HG02678 (cell line): ENCODE data around the gene EPB41L2.

Source experiments
- ATAC-seq: cut with Tn5 transposase; IDR thresholded peaks from one replicate; pipeline ENCODE4 v1.9.1; 2021; ENCODE audit warnings: mild to moderate bottlenecking, moderate library complexity; ENCODE audit not compliant: unreplicated experiment

The EPB41L2 gene

DNA sequence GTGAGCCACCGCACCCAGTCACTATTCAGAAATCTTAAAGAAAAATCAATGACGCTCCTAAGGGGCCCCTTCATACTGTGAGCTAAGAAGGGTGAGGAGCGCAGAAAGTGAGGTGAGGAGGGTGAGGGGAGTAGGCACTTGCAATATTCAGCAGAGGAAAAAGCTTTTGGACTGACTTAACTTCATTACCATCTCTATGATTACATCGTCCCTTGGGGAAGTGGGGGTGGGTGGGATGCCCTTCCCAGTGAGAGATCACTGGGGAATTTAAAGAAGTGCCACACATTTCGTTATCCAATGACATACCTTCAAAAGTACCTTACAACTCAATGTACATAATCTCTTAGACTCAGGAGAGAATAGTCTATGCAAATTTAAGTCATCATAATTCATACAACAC is 189.3 kb downstream of the EPB41L2 start:
- no peak for ATAC-seq

- ATAC-seq = peak; percentile 70
Observed at GRCh38 chr6:130872250-130873095, 190.6 kb downstream of the EPB41L2 start.

- ATAC-seq = no peak
Observed at GRCh38 chr6:130870179-130870880, 192.7 kb downstream of the EPB41L2 start.

- no peak for ATAC-seq
Observed at GRCh38 chr6:130869681-130870080, 193.4 kb downstream of the EPB41L2 start.

GRCh38 chr6:130865793-130866192 is 197.3 kb downstream of the EPB41L2 start:
- no peak for ATAC-seq

DNA sequence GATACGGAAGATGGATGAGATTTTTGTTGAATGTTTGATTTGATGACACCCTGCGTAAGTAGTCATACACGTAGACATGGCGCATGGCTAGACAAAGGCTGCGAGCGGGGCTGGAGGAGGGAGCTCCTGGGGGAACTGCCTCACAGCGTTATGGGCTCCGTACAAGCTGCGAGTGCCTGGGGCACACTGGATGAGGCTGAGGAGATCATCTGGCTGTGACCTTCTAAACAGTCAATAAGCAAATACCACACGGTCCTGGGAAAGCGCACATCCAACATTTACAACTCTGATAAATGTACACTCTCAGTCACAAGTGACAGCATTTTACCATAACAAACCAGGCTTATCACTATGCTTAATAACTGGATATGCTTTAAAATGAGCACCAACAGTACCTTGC is 198.7 kb downstream of the EPB41L2 start:
- no peak for ATAC-seq

DNA sequence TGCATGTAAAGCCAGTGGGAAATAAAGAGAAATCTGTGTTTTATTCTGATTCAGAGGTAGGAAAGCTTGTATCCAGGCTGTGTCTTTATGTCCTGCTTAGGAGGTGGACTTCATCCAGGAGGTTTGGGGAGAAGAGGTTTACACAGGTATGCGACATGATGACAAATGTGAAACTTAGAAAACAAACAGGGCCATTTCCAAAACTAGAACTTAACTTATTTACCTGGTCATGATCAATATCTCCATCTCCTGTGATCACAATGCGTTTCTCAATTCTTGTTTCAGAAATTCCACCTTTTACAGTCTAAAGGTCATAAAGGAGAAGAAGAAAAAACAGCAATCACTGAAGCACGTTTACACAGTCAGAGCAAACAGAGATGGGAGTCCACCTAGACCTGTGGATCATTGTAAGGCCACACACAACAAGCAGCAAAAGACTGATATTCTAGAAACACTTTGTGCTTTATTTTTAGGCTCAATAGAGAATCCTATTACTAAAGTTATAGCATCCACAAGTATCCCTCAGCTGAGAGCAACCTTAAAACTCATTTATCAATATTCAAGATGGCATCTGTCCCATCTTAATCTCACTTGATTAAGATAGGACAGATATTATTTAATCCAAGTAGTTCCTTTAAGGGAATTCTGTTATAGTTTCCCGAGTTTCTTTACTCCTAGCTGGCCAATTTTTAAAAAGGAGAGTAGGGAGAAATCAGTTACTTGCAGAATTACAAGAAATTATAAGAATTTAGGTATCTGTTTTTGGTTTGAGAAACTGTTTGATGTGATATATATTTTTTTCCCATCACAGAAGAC is 199.4 kb downstream of the EPB41L2 start:
- ATAC-seq = no peak

GRCh38 chr6:130862370-130862769 is 200.7 kb downstream of the EPB41L2 start:
- no peak for ATAC-seq

DNA sequence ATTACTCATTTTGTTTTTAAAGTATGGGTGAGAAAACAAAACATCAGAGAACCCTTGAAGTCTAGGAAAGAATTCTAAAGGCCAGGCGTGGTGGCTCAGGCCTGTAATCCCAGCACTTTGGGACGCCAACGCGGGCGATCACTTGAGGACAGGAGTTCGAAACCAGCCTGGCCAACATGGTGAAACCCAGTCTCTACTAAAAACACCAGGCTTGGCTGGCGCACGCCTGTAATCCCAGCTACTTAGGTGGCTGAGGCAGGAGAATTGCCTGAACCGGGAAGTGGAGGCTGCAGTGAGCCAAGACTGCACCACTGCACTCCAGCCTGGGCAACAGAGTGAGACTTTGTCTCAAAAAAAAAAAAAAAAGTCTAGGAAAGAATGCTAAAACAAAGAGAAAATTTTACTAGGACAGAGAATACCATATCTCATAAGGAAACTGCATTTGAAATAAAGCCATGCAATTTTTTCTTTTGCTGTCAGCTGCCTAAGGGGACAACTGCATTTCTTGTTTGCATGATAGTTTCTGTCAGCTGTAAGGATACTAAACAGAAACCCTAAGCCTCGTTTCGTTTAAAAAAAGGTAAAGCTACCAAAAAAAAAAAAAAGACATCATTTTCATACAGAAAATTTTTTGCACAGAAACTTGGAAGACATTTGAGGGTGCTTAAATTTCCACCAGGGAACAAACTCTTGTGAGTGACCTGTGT is 203.7 kb downstream of the EPB41L2 start:
- peak; percentile 72 for ATAC-seq

- no peak for ATAC-seq
Observed at GRCh38 chr6:130858498-130859160, 204.4 kb downstream of the EPB41L2 start.

DNA sequence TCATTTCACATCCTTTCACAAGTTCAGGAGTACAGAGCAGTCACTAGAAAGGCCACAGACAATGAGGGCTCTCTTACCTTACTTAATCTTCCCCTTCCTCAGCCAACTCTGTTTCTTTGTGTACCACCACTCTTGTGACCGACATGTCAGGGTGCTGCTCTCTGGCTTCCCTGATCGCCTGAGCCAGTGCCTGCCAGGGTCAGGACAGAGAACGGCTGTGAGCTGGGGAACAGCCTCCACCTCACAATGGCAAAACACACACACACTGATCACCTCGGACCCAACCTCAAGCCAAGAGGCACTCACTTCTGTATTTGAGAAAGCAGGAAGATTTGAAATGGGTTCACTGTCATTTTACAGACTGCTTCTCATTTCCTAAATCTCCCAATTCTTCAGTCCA is 205.0 kb downstream of the EPB41L2 start:
- ATAC-seq = no peak

- no peak for ATAC-seq
Observed at GRCh38 chr6:130853555-130854183, 209.4 kb downstream of the EPB41L2 start.

DNA sequence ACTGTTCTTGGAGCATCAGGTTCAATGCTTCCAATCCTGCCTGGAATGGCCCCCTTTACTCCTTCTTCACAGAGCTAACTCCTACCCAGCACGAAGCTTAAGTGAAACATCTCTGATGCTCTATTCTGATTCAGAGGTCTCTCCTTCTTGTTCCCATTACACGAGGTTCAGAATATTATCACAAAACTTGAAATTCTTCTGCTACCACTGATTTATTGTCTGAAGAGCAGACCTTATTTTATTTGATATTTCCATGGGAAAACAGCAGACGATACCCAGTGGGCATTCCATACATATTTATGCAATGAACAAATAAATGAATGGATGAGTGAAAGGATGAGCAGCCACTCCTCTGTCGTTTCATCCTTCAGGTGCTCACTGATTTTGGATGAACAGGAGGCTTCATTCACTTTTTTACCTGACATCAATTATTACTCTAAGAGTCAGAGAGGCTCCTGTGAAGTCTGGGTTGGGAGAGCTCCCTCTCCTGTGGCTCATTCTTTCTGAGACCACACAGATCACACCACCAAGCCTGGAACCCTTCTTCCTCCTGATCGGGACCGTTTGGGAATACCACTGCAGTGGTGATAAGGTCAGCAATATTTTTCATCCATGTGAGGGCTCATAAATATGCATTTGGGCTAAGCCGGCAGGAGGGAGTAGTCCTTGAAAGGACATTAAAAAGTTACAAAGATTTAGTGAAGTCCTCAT is 210.0 kb downstream of the EPB41L2 start:
- no peak for ATAC-seq

DNA sequence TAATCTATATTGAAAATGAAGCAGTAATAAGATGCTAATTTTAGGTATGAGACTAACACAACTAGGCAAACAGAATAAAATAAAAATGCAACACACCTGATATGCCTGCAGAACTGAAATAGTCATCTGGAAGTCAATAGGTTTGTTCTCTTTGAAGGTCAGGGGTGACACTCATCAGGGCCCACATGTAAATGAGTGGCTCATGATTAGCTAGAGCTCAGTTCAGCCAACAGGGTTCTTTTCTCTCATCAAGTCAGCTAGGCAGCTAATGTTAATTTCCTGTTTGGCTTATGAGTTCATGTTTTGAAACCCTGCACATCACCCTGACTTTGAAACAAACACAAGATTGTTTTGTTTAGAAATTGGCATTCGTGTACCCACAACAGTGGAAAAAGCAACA is 212.0 kb downstream of the EPB41L2 start:
- peak; percentile 46 for ATAC-seq

GRCh38 chr6:130849594-130849993 is 213.5 kb downstream of the EPB41L2 start:
- no peak for ATAC-seq

DNA sequence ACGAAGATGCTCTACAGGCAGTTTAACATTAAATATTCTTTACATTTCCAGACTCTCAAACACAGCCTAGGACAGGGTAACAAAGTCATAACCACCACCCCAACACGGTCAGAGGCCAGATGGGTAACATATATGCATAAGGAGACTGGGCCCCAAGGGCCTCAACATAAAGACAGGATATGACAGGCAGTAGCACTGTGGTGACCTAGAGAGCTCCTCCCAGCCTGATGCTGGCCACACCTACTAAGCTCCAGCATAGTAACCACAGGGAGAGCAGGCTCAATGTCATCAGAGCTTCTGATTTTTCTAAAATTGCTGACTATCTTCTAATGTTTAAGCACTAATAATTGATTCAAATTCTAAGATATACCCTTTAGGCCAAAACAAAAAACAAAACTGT is 214.1 kb downstream of the EPB41L2 start:
- peak; percentile 86 for ATAC-seq

- ATAC-seq = no peak
Observed at GRCh38 chr6:130847001-130847910, 215.8 kb downstream of the EPB41L2 start.

- no peak for ATAC-seq
Observed at GRCh38 chr6:130846501-130846900, 216.5 kb downstream of the EPB41L2 start.
